HuH-7 (cell line): ENCODE measurements around the gene HBM.
"Not testable (repeated sequence)": the region's sequence is repeated elsewhere in the genome, so short reads cannot be mapped to it uniquely, and the experiment has no call there.

Experiments used
- DNase-seq: peaks from one replicate; pipeline ENCODE4 v3.0.0; 2011; ENCODE audit warnings: low spot score

Gene HBM

GRCh38 chr16:185213-185612 lies 19.4 kb downstream of the HBM start:
- no peak for DNase-seq

- no peak for DNase-seq
Measured at GRCh38 chr16:185691-186090, 19.9 kb downstream of the HBM start.

GRCh38 chr16:187330-187729 lies 21.6 kb downstream of the HBM start:
- DNase-seq = no peak

- no peak for DNase-seq
Measured at GRCh38 chr16:188674-189073, 22.9 kb downstream of the HBM start.

- DNase-seq = no peak
Measured at GRCh38 chr16:189604-190186, 23.9 kb downstream of the HBM start.

- no peak for DNase-seq
Measured at GRCh38 chr16:191831-192230, 26.1 kb downstream of the HBM start.

GRCh38 chr16:192686-193085 lies 26.9 kb downstream of the HBM start:
- DNase-seq = no peak

- DNase-seq = no peak
Measured at GRCh38 chr16:193441-193840, 27.7 kb downstream of the HBM start.

GRCh38 chr16:194516-194915 lies 28.7 kb downstream of the HBM start:
- DNase-seq = no peak

- DNase-seq = no peak
Measured at GRCh38 chr16:200388-200787, 34.6 kb downstream of the HBM start.

- no peak for DNase-seq
Measured at GRCh38 chr16:203246-203645, 37.5 kb downstream of the HBM start.

GRCh38 chr16:204046-204445 lies 38.3 kb downstream of the HBM start:
- not testable (repeated sequence) for DNase-seq

GRCh38 chr16:209359-209758 lies 43.6 kb downstream of the HBM start:
- not testable (repeated sequence) for DNase-seq

- not testable (repeated sequence) for DNase-seq
Measured at GRCh38 chr16:211631-212180, 45.9 kb downstream of the HBM start.

- DNase-seq = no peak
Measured at GRCh38 chr16:212999-213398, 47.2 kb downstream of the HBM start.
